CD8-positive, alpha-beta memory T cell (primary cell): Measurements from ENCODE around the gene BEX1. TPM values are rescaled to one million over a fixed set of nuclear protein-coding genes. Genes with fewer than 3 reads are reported as not detected.
"Not testable (repeated sequence)": the region's sequence is repeated elsewhere in the genome, so short reads cannot be mapped to it uniquely, and the experiment has no call there.

Experiments
- CTCF ChIA-PET: fragments of 350-600 bp; sonication (Branson Sonifier 250); formaldehyde crosslinking; loops from one replicate; lab custom pipeline; 2021; ENCODE audit warnings: antibody characterized with exemption; lab: Charles Lee
- POLR2A ChIA-PET: fragments of 350-600 bp; sonication (Branson Sonifier 250); formaldehyde crosslinking; loops from one replicate; lab custom pipeline; 2021; ENCODE audit warnings: antibody characterized with exemption; lab: Charles Lee
- DNase-seq, 5 donors: peaks; one replicate each; pipeline versions ENCODE4 v3.0.0 to v3.0.0-alpha.2; 2020 to 2022; ENCODE audit warnings: mixed read lengths in 1 of 5
- H3K27ac ChIP-seq: one replicate; pipeline ENCODE4 v1.7.0; 2013; ENCODE audit warnings: low read depth, mild to moderate bottlenecking, low read length, moderate library complexity
- H3K27me3 ChIP-seq: 2 replicates; pipeline ENCODE4 v1.7.0; 2013; ENCODE audit warnings: low read length, mild to moderate bottlenecking; ENCODE audit not compliant: insufficient read depth, poor library complexity, severe bottlenecking
- H3K36me3 ChIP-seq: 2 replicates; pipeline ENCODE4 v1.7.0; 2013; ENCODE audit warnings: mild to moderate bottlenecking, low read length, moderate library complexity; ENCODE audit not compliant: insufficient read depth
- H3K4me1 ChIP-seq: 2 replicates; pipeline ENCODE4 v1.7.0; 2013; ENCODE audit warnings: mild to moderate bottlenecking, low read length, moderate library complexity; ENCODE audit not compliant: insufficient read depth
- H3K4me3 ChIP-seq: 2 replicates; pipeline ENCODE4 v1.7.0; 2013; ENCODE audit warnings: mild to moderate bottlenecking, low read length
- H3K9me3 ChIP-seq: 2 replicates; pipeline ENCODE4 v1.7.0; 2013; ENCODE audit warnings: mild to moderate bottlenecking, low read length
- H3K27ac Mint-ChIP-seq, 8 donors: one replicate each; pipeline ENCODE4 v1.8.0; 2020 to 2021; ENCODE audit warnings: mixed read lengths in 8 of 8, mild to moderate bottlenecking in 6 of 8, inconsistent platforms in 3 of 8, moderate library complexity in 3 of 8
- H3K27me3 Mint-ChIP-seq, 2 donors: one replicate each; pipeline ENCODE4 v1.8.0; 2020 to 2021; ENCODE audit warnings: mixed read lengths in 2 of 2, mild to moderate bottlenecking in 1 of 2, moderate library complexity in 1 of 2
- H3K36me3 Mint-ChIP-seq, 3 donors: one replicate each; pipeline ENCODE4 v1.8.0; 2020 to 2021; ENCODE audit warnings: mixed read lengths in 3 of 3, inconsistent platforms in 1 of 3, mild to moderate bottlenecking in 1 of 3
- H3K4me1 Mint-ChIP-seq, 3 donors: one replicate each; pipeline ENCODE4 v1.8.0; 2020 to 2021; ENCODE audit warnings: mixed read lengths in 3 of 3, inconsistent platforms in 1 of 3, mild to moderate bottlenecking in 1 of 3
- H3K4me3 Mint-ChIP-seq, 7 donors: one replicate each; pipeline ENCODE4 v1.8.0; 2020 to 2021; ENCODE audit warnings: mixed read lengths in 7 of 7, mild to moderate bottlenecking in 6 of 7, moderate library complexity in 4 of 7, inconsistent platforms in 2 of 7
- H3K9me3 Mint-ChIP-seq, 5 donors: one replicate each; pipeline ENCODE4 v1.8.0; 2020 to 2022; ENCODE audit warnings: mixed read lengths in 5 of 5, mild to moderate bottlenecking in 3 of 5, moderate library complexity in 2 of 5, inconsistent platforms in 1 of 5
- polyA plus RNA-seq: library from polyadenylated mRNA; unstranded; fragments of 300-500 nt; fragmentation: Illumina TruSeq; gene quantifications from one replicate; pipeline ENCODE4 v1.2.3, GENCODE V29; 2021
- total RNA-seq, 2 experiments: library from RNA; stranded (reverse); gene quantifications; one replicate each; pipeline ENCODE4 v1.2.3, GENCODE V29; 2021

The BEX1 gene
- total RNA-seq (under 1 TPM; 0.63 to 0.69 TPM), polyA plus RNA-seq (0.28 TPM)

- peaks cover 0 to 6% (median 0%) of the 10 kb centered on the region in 3 donors for H3K4me1 Mint-ChIP-seq
- Histone ChIP-seq H3K4me1 (no peaks in the 10 kb centered on the region), H3K9me3 (no peaks in the 10 kb centered on the region), H3K36me3 (no peaks in the 10 kb centered on the region), H3K27me3 (no peaks in the 10 kb centered on the region), H3K4me3 (no peak within 1 kb of the TSS), H3K27ac (no peak within 1 kb of the TSS)
- ChIA-PET CTCF (no interaction called here), POLR2A (no interaction called here)
- H3K27ac Mint-ChIP-seq, result no peak within 1 kb of the TSS
- H3K27me3 Mint-ChIP-seq, result peaks cover 17 to 19% of the 10 kb centered on the region in 2 donors
- DNase-seq, result peak in 1 of 5 donors; percentile 5
- peaks cover 0 to 2% (median 0%) of the 10 kb centered on the region in 5 donors for H3K9me3 Mint-ChIP-seq
- peak within 1 kb of the TSS in 2 of 7 donors; percentile 18 to 37 for H3K4me3 Mint-ChIP-seq
- H3K36me3 Mint-ChIP-seq, result no peaks in the 10 kb centered on the region
These were observed at the start of gene BEX1 for GRCh38 chrX:103063918-103064434. BEX1 (minus strand) TSS chrX:103064171; CDS start chrX:103063274, 897 bp downstream.

GRCh38 chrX:103109497-103109896 is 45.5 kb upstream of the BEX1 start:
- H3K27ac Mint-ChIP-seq, H3K27ac ChIP-seq, H3K27me3 Mint-ChIP-seq, POLR2A ChIA-PET, H3K4me1 ChIP-seq, H3K27me3 ChIP-seq, CTCF ChIA-PET, H3K9me3 ChIP-seq, H3K36me3 Mint-ChIP-seq, H3K4me3 ChIP-seq, H3K4me3 Mint-ChIP-seq, H3K36me3 ChIP-seq, H3K4me1 Mint-ChIP-seq, DNase-seq: not testable (repeated sequence)
- H3K9me3 Mint-ChIP-seq, result peaks cover 0 to 30% (median 20%) of the 10 kb centered on the region in 5 donors

GRCh38 chrX:103107836-103108235 is 43.9 kb upstream of the BEX1 start:
- Mint-ChIP-seq H3K27me3 (no peaks in the 10 kb centered on the region), H3K27ac (no peak overlapping the region), H3K4me1 (no peaks in the 10 kb centered on the region), H3K9me3 (peaks cover 0 to 30% (median 20%) of the 10 kb centered on the region in 5 donors), H3K36me3 (peaks cover 0 to 2% (median 0%) of the 10 kb centered on the region in 3 donors), H3K4me3 (no peak overlapping the region)
- H3K9me3 ChIP-seq, result no peaks in the 10 kb centered on the region
- H3K4me3 ChIP-seq, result no peak overlapping the region
- no peaks in the 10 kb centered on the region for H3K27me3 ChIP-seq
- no peak overlapping the region for H3K27ac ChIP-seq
- ChIA-PET POLR2A (no interaction called here), CTCF (no interaction called here)
- no peaks in the 10 kb centered on the region for H3K36me3 ChIP-seq
- H3K4me1 ChIP-seq, result no peaks in the 10 kb centered on the region
- no peak for DNase-seq

GRCh38 chrX:103107227-103107737 is 43.3 kb upstream of the BEX1 start:
- H3K4me3 ChIP-seq, DNase-seq, H3K36me3 ChIP-seq, H3K4me3 Mint-ChIP-seq, H3K27me3 Mint-ChIP-seq, H3K27ac Mint-ChIP-seq, H3K4me1 ChIP-seq, H3K4me1 Mint-ChIP-seq, H3K36me3 Mint-ChIP-seq, H3K9me3 ChIP-seq, CTCF ChIA-PET, H3K27me3 ChIP-seq, H3K27ac ChIP-seq, POLR2A ChIA-PET: not testable (repeated sequence)
- peaks cover 0 to 29% (median 20%) of the 10 kb centered on the region in 5 donors for H3K9me3 Mint-ChIP-seq

DNA sequence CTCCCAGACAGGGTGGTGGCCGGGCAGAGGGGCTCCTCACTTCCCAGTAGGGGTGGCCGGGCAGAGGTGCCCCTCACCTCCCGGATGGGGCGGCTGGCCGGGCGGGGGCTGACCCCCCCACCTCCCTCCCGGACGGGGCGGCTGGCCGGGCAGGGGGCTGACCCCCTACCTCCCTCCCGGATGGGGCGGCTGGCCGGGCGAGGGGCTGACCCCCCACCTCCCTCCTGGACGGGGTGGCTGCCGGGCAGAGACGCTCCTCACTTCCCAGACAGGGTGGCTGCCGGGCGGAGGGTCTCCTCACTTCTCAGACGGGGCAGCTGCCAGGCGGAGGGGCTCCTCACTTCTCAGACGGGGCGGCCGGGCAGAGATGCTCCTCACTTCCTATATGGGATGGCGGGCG is 40.4 kb upstream of the BEX1 start:
- H3K9me3 ChIP-seq, H3K27me3 Mint-ChIP-seq, H3K27me3 ChIP-seq, DNase-seq, H3K4me1 Mint-ChIP-seq, POLR2A ChIA-PET, CTCF ChIA-PET, H3K27ac ChIP-seq, H3K4me3 Mint-ChIP-seq, H3K36me3 Mint-ChIP-seq, H3K4me3 ChIP-seq, H3K36me3 ChIP-seq, H3K27ac Mint-ChIP-seq, H3K4me1 ChIP-seq: not testable (repeated sequence)
- H3K9me3 Mint-ChIP-seq, result peaks cover 0 to 14% (median 10%) of the 10 kb centered on the region in 5 donors

DNA sequence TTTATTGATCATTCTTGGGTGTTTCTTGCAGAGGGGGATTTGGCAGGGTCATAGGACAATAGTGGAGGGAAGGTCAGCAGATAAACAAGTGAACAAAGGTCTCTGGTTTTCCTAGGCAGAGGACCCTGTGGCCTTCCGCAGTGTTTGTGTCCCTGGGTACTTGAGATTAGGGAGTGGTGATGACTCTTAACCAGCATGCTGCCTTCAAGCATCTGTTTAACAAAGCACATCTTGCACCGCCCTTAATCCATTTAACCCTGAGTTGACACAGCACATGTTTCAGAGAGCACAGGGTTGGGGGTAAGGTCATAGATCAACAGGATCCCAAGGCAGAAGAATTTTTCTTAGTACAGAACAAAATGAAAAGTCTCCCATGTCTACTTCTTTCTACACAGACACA is 39.9 kb upstream of the BEX1 start:
- H3K27me3 Mint-ChIP-seq, H3K9me3 ChIP-seq, H3K36me3 ChIP-seq, POLR2A ChIA-PET, H3K9me3 Mint-ChIP-seq, DNase-seq, H3K36me3 Mint-ChIP-seq, H3K27ac Mint-ChIP-seq, H3K4me1 ChIP-seq, CTCF ChIA-PET, H3K4me3 ChIP-seq, H3K27me3 ChIP-seq, H3K27ac ChIP-seq, H3K4me3 Mint-ChIP-seq, H3K4me1 Mint-ChIP-seq: not testable (repeated sequence)

- H3K27ac Mint-ChIP-seq, result no peak overlapping the region
- peak overlapping the region; percentile 24 for H3K27ac ChIP-seq
- no peaks in the 10 kb centered on the region for H3K36me3 ChIP-seq
- H3K36me3 Mint-ChIP-seq, result no peaks in the 10 kb centered on the region
- H3K27me3 Mint-ChIP-seq, result no peaks in the 10 kb centered on the region
- no peaks in the 10 kb centered on the region for H3K4me1 ChIP-seq
- no peaks in the 10 kb centered on the region for H3K4me1 Mint-ChIP-seq
- no peaks in the 10 kb centered on the region for H3K9me3 ChIP-seq
- POLR2A ChIA-PET, result no interaction called here
- DNase-seq, result no peak
- H3K4me3 Mint-ChIP-seq, result no peak overlapping the region
- H3K4me3 ChIP-seq, result no peak overlapping the region
- no peaks in the 10 kb centered on the region for H3K27me3 ChIP-seq
- peaks cover 0 to 5% (median 0%) of the 10 kb centered on the region in 5 donors for H3K9me3 Mint-ChIP-seq
- CTCF ChIA-PET, result no interaction called here
These were observed 37.5 kb upstream of the BEX1 start for GRCh38 chrX:103101299-103102042.

GRCh38 chrX:103100484-103100883 is 36.5 kb upstream of the BEX1 start:
- CTCF ChIA-PET, result no interaction called here

More at GRCh38 chrX:103100484-103100883, 36.5 kb upstream of the BEX1 start:
- Histone ChIP-seq H3K9me3 (no peaks in the 10 kb centered on the region), H3K27me3 (no peaks in the 10 kb centered on the region), H3K36me3 (no peaks in the 10 kb centered on the region), H3K4me3 (no peak overlapping the region), H3K27ac (peak overlapping the region; percentile 24), H3K4me1 (no peaks in the 10 kb centered on the region)
- no peak for DNase-seq
- H3K36me3 Mint-ChIP-seq, result no peaks in the 10 kb centered on the region
- H3K27ac Mint-ChIP-seq, result no peak overlapping the region
- POLR2A ChIA-PET, result no interaction called here
- no peaks in the 10 kb centered on the region for H3K9me3 Mint-ChIP-seq
- H3K4me1 Mint-ChIP-seq, result no peaks in the 10 kb centered on the region
- H3K27me3 Mint-ChIP-seq, result peaks cover 0 to 2% of the 10 kb centered on the region in 2 donors
- no peak overlapping the region for H3K4me3 Mint-ChIP-seq
